ENCODE results near the gene RASSF6.
"Not testable (repeated sequence)": the region's sequence is repeated elsewhere in the genome, so short reads cannot be mapped to it uniquely, and the experiment has no call there.

Gene RASSF6

DNA sequence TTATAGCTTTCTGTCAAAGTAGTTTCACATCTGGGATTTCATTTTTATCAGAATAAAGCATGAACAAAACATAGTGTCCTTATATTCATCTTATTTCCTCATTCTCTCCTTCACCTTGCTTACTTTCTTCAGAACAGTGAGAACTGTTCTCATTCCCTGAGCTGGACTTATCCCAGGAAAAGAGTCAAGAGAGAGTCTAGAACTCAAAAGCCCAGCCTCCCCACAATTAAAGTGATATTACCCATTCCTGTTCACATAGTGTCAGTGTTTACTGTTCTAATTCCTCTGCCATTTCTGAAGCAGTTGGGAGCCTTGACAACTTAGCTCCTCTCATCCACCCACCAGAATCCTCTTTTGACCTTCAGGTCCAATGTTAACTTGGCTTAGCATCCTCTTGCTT lies 42.9 kb downstream of the RASSF6 start:
- DNase-seq (ENCODE audit: low read depth in 2 of 2): no peak

DNA sequence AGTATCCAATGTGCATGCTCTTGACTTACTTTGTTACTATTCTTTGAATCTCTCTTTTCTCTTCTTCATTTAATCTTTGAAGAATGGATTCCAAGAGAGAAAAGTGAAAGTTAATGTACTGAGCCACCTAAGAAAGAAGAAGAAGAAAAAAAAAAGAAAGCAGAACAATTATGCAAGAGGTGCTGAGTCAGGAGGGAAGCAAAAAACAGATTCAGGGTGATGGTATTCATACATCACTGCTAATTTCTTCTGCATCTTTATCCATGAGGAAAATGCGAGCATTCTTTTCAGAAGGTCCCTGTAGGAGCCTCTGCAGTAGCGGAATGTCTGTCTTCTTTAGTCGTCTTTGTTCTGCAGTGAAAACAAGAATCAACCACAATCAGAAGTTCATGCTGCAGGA lies 43.9 kb downstream of the RASSF6 start:
- DNase-seq (ENCODE audit: low read depth in 2 of 2): no peak

DNA sequence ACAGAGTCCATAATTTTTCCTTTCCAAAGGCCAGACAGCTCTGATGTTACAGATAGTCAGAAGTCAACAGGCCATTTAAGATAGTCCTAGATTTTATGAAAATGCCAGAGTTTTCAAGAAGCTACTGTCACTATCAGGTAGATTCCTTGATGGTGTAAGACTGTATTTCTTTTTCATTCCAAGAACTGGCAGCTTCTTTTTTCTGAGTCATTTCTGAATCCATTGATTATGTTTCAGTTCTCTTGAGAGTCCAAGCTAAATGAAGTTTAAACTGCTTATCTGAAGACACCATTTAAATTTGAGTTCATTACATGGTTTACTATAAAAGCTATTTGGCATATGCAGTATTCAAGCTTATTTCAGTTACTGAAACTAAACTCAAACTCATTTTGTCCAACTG lies 44.6 kb downstream of the RASSF6 start:
- DNase-seq (ENCODE audit: low read depth in 2 of 2): no peak

DNA sequence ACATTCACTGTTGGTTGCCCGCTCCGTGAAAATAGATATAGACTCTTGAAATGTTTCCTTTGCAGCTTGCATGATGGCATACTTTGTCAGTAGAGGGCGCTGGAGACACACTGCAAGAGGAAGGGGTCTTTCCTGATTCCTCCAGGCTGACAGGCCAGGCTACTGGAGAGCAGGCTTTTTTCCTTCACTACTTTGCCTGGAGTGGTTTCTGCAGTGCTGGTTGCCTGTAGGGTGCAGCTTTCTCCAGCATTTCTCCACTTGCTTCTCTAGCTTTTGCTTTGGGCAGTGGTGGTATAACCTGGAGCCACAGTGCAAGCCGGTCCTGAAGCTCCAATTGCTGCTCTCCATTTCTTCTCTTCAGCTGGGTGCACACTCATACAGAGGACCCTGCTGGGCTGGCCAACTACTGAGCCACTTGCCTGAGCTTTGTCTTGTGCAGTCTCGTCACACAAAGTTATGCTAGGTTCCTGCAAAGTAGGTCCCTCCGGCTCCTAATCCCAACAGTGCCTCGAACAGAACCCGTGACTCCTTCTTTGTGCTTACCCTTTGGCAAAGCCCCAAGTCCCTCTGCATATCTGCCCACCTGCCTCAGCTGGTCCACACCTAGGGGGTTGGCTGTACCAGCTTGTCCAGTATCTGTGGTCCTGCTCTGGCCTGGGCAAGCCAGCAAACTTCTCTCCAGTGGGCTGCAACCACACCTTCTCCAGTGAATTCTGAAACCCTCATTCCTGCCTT lies 46.3 kb downstream of the RASSF6 start:
- DNase-seq (ENCODE audit: low read depth in 2 of 2): peak; percentile 58 to 67

DNA sequence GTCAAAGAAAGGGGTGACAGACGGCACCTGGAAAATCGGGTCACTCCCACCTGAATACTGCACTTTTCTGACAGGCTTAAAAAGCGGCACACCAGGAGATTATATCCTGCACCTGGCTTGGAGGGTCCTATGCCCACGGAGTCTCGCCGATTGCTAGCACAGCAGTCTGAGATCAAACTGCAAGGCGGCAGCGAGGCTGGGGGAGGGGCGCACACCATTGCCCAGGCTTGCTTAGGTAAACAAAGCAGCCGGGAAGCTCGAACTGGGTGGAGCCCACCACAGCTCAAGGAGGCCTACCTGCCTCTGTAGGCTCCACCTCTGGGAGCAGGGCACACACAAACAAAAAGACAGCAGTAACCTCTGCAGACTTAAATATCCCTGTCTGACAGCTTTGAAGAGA lies 69.4 kb downstream of the RASSF6 start:
- not testable (repeated sequence) for DNase-seq (ENCODE audit: low read depth in 2 of 2)

DNA sequence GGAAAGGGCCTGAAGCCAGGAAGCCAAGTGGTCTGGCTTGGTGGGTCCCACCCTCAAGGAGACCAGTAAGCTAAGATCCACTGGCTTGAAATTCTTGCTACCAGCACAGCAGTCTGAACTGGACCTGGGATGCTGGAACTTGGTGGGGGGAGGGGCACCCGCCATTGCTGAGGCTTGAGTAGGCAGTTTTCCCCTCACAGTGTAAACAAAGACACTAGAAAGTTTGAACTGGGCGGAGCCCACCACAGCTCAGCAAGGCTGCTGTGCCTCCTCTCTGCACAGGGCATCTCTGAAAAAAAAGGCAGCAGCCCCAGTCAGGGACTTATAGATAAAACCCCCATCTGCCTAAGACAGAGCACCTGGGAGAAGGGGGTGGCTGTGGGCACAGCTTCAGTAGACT lies 75.6 kb downstream of the RASSF6 start:
- no peak for DNase-seq (ENCODE audit: low read depth in 2 of 2)

DNA sequence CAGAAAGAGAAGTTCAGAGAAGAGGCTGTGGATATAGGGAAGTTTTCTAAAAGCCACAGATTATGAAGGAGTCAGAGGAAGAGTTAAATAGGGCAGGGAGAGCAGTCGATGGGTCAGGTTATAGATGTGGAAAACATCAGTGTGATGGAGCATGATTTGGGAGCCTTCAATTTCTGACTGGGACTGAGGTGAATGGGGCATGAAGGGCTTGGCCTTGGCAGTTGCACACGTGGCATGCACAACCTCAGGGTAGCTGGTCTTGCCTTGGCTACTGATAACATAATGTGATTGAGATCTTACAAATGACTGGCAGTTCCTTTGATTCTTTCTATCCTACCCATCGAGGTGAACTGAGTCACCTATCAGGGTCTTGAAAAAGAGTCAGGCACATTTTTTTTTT lies 79.0 kb downstream of the RASSF6 start:
- no peak for DNase-seq (ENCODE audit: low read depth in 2 of 2)

DNA sequence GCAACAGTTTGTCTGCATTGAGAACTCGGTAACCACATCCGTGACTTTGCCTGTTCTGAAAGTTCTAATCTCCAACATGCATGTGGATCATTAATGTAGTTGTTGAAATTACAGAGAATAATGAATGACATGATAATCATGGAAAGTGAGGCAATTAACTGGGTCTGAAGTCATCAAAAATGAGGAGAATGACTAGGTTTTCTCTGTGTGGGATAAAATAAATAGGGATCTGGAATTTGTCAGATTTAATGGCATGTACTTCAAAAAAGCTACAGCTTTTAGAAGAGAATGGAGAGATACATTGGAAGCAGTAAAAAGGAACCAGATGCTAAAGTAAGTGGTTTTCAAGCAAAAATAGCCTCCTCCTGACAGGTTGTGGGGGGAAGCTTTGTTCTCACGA lies 79.4 kb downstream of the RASSF6 start:
- DNase-seq (ENCODE audit: low read depth in 2 of 2): peak; percentile 4 to 8

DNA sequence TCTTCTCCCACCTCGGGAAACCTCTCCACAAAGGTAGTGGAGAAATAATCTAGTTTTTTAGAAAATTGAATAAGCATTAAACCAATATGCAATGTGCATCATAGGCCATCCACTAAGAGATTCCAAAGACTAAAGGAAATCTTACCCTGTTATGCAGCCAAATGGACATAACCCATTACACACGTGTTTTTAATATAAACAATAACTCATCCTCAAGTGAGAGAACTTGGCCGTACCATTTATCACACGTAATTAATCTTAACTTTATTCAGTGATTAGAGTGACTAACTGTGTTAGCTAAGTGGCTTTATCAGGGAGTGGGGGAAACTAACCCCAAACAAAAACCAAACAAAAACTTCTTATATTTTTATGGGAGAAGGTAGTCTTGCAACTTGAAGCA lies 80.8 kb downstream of the RASSF6 start:
- peak; percentile 12 to 16 for DNase-seq (ENCODE audit: low read depth in 2 of 2)

DNA sequence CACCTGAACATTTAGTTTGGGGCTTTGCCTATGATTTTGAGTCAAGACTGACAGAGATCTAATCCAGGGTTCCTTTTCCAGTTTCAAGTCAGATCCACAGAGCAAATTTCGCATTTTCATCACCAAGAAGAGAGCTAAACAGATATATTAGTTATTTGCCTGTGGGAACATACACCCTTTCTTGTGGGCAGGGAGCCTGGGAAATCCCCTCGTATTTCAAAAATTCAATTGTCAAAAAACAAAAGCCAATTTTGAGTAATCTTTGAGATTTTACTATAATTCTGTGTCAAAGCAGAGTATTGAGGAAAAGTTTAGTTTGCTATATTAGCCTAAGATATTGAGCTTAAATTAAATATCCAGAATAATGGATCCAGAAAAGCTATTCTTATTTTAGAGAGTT lies 82.1 kb downstream of the RASSF6 start:
- DNase-seq (ENCODE audit: low read depth in 2 of 2): no peak

DNA sequence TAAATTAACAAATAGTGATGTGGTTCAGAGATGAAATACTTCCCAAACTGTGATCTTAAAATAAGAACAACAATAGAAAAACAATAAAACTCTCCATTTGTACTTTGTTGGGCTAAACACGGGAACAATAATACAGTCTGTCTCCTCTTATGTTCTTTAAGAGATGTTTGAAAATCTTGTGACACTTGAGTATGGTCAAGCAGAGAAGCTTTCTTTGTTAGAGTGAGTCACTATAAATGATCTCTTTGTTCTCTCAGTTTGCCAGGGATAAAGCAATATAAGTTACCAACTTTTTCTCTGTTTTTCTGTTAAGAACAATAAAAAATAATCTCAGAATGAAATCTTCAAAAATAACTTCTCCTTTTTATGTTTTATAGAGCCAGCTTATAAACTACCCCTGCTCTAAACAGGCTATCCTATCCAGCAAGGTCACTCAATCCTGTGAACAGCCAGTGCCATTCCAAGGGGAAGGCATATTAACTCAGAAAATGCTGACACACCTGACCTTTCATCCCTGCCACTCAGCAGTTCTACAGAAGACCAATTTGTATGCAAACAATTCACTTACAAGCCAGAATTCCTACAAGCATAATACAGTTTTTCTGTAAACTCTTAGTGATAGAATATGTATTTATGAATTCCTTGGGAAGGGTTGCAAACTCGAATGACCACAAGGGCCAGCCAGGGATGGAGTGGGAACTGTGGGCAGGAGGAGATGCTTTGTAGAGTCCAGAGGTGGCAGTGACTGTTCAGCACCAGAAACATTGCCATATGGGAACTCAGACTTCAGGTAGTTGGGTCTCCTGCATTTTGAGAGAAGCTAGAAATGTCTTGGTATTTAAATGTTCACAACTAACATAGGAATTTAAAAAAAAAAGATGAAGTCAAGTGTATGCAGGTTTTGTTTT lies 86.5 kb downstream of the RASSF6 start:
- no peak for DNase-seq (ENCODE audit: low read depth in 2 of 2)

DNA sequence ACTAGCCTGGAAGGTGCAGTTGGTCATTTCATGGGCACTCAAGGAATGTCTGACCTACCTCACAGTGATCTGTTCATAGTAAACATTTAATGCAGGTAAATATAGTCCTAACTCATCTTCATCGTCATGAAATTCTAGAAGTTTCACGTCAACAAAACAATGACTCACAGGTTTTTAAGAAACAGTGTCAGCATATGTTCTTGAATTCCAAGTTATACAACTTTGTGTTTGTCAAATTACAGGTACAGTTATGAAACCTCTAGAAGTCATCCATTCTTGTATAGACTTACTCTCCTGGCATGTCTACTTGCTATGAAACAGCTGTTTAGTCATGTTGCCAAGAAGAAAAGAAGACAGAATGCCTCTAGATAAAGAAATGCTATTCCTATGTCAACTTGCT lies 92.1 kb downstream of the RASSF6 start:
- no peak for DNase-seq (ENCODE audit: low read depth in 2 of 2)

DNA sequence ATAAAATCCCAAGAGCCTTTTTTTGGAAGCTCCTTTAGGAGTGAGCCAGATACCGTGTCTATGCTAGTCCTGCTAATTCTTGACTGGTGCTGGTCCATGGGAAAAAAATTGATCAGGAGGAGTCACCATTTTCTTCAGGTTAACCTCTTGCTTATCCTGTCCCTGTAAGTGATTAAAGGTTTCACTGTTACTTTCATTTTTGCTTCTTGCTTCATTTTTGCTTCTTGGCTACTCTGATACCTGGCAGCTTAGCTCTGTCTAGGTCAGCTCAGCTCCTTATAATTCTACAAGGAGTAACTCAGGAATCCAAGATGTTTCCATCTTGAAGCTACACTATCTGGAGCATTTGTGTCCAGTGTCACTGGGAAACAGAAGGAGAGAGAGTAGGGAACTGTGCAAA lies 93.0 kb downstream of the RASSF6 start:
- no peak for DNase-seq (ENCODE audit: low read depth in 2 of 2)

DNA sequence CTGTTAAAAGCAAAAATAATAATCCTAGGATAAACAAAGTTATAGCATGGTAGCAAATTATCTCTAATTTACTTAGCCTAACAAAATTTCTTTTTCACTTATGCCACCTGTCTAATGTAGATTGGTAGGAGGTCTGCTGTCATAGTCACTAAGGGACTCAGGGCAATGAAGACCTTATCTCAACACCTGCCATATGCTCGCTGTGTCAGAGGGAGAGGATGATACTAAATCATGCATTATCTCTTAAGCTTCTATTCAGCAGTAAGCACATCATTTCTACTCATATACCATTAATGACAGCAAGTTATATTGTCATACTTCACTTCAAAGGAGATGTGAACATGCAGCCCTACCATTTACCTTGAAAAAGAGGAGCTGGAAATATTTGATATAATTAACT lies 94.6 kb downstream of the RASSF6 start:
- DNase-seq (ENCODE audit: low read depth in 2 of 2): no peak

DNA sequence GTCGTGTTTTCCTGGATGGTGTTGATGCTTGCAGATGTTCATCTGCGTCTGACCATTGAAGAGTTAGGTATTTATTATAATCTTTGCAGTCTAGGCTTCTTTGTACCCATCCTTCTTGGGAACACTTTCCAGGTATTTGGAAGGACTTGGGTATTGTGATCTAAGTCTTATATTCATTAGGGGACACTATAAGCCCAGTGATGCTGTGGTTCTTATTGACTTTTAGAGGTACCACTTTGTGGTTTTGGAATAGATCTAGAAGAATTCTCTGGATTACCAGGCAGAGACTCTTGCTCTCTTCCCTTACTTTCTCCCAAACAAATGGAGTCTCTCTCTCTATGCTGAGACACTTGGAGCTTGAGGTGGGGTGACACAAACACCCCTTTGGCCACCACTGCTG lies 97.1 kb downstream of the RASSF6 start:
- DNase-seq (ENCODE audit: low read depth in 2 of 2): no peak
